HG02885 (cell line): ENCODE results near the gene GABRD.

ENCODE experiments used
- ATAC-seq: cut with Tn5 transposase; IDR thresholded peaks from one replicate; pipeline ENCODE4 v1.9.1; 2021; ENCODE audit warnings: mild to moderate bottlenecking; ENCODE audit not compliant: unreplicated experiment, poor library complexity

The GABRD gene

DNA sequence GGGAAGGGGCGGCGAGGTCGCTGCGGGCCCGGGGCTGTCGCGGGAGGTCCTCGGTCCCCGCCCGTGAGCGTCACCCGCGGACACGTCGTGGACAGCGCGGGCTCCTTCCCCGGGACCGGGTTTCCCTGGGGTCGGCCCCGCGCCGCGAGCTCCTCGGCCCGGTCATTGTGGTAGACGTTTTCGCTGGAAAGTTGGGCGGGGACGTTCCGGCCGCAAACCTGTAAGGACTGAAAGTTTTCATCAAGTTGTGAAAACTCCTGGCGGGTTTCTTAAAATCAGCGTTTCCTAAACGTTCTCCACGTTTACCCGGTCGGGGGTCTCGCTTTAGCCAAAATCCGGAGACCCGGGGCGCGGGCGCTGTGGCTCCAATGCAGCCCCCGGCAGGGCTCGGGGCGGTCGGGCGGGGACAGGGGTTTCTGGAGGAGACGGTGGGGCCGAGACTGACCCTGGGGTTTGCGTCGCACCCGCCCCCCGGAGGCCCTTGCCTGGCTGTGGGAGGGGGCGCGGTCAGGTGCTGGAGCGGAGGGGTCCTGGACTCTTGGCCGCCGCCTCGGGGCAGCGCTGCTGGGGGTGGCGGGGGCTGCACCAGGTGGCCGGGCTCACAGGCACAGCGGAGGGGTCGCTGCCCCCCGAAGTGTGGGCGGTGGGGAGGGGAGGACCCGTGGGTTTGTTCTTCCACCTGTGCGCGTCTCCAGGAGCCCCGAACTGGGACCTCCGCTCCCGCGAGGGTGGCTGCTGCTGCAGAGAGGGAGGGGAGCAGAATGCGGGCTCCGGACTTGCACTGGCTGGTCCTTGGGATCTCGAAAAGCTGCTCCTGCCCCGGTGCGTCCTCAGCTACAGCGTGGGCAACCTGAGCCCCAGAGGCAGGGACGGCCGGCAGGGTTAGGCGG lies 31.9 kb downstream of the GABRD start:
- no peak for ATAC-seq

DNA sequence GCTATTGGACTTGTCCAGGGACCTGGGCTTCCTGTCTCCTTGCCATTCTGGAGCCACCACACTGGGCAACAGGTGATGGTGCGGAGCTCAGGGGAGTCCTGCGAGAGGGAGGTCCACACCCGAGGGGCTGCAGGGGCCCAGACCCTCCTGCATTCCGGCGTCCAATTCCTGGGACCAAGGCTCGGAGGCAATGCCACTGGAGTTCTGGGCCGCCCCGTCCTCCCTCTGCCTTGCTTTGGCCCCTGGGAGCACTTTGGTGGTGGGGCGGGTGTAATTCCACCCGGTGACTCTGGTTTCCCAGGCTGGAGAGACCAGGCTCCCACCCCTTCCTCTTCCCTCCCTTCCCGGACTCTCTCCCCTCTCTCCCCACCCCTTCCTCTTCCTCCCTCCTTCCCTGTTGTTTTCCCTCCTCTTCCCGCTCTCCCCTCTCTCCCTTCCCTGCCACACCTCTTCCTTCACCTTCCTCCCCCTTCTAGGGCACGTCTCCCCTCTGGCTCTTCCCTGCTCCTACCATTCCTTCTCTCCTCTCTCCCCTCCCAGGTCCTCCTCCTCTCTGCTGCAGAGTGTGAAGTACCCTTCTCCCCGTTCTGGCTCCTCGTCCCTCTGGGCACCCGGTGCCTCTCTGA lies 33.0 kb downstream of the GABRD start:
- ATAC-seq, result no peak

DNA sequence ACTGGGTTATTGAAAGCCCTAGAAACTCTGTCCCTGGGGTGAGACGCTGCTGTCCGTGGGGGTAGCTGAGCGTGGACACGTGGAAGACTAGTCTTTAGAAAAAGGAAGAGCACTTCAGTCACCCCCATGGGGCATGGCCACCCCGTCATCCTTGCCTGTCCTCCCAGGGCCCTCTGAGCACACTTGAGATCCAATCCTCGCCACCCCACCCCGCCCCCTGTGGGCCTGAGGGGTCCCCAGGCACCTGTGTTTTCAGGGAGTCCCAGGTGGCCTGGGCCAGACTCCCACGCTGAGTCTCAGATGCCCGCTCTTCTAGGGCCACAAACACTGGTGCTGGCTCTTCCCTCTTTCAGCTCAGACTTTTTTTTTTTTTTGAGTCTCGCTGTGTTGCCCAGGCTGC lies 33.6 kb downstream of the GABRD start:
- no peak for ATAC-seq

DNA sequence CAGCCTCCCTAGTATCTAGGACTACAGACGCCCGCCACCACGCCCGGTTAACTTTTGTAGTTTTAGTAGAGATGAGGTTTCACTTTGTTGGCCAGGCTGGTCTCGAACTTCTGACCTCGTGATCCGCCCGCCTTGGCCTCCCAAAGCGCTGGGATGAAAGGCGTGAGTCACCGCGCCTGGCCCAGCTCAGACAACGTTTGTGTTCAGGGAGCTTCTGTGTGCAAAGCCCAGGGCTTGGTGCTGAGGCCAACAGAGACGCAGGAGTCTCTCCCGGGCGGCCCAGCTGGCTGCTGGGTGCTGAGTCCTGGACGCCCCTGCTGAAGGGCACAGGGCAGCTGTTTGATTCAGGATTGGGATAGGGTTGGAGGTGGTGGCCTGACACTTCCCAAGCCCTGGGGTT lies 34.1 kb downstream of the GABRD start:
- no peak for ATAC-seq

DNA sequence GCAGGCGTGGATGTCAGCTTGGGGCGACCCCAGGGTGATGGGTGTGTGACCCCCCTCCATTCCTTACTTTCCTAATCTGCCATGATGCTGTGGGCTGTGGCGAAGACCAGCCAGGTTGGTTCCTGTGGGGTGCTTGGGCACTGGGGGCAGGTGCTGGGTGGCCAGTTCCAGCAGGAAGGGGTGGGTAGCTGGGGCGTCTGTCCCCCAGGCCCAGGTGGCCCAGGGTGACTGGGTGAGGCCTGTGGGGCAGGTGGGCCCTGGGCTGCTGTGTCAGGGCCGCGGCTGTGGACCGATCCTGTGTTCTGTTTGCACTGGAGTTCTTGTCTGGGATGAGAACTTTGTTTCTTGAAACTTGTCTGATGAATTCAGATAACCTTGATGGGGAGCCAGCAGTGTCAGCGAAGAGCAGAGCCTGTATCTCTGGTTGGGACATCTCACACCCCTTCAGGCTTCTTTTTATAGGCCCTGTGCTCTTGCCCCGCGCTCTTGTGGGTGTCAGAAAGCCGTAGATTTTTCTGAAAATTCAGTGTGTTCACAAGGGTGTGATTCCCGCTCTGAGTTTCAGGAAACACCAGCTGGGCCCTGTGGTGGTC lies 34.7 kb downstream of the GABRD start:
- ATAC-seq, result no peak

DNA sequence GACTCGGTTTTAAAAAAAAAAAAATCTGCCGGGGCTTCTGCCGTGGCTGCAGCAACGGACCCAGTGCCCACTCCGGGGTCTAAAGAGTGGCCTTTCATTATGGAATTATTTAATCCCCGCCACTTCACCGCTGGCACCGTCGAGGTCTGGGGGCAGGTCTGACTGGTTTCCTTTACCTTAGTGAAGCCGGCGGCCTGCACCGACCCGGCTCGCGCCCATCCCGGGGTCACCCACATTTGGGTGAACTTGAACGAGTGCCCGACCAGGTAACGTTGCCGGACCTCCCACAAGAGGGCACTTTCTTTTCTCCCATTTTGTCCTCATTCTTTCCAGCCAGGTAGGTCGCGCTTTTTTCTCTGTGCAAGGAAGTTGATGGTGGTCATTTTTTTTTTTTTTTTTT lies 35.4 kb downstream of the GABRD start:
- ATAC-seq, result no peak

DNA sequence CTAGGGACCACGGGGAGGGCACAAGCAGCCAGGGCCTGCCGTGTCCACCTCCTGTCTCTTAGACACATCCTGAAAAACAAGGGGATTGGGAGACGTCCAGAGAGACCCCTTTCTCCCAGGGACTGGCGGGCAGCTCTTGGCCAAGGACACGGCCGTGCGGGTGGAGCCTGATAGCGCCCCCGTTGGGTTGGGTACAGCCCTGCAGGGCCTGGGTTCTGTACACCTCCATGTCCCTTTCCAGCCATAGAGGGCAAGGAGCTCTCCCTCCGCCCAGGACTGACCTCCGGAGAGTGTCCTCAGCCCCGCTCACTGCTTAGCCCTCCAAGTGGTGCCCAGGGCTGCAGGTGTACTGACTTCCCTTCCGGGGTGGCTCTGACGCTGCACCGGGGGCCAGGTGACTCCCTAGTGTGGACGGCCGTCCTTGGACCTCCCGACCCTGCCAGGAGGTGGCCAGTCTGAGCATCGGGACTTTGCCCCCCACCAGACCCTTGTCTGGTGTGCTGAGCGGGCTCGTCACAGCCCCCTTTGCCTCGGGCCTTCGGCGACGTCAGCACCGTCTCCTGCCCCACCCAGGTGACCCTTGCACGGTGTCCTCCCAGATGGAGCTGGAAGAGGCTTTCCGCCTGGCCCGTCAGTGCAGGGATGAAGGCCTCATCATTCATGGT lies 36.9 kb downstream of the GABRD start:
- no peak for ATAC-seq

DNA sequence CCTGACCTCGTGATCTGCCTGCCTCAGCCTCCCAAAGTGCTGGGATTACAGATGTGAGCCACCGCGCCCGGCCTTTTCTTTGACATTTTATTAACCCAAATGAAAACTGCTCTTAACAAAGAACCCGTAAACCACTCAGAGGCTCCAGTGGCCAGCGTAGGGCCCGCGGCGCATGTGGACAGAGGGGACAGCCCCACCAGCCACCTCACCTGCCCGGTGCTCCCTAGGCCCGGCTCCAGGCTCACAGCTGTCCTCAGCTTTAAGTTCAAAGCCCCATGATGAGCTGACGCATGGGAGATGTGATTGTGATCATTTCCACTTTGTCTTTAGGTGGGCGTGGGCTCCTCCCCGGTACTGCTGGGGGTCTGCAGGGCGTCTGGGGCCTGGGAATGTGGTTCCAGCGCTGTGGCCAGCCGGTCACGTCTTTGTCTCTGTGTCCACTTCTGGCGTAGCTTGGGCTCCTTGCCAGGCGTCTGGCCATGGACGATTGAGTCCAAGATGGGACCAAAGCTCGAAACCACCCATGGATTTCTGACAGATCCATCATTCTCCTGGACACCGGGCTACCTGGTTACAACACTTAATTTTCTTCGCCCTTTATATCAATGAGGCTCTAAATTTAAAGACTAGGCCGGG lies 37.9 kb downstream of the GABRD start:
- no peak for ATAC-seq

DNA sequence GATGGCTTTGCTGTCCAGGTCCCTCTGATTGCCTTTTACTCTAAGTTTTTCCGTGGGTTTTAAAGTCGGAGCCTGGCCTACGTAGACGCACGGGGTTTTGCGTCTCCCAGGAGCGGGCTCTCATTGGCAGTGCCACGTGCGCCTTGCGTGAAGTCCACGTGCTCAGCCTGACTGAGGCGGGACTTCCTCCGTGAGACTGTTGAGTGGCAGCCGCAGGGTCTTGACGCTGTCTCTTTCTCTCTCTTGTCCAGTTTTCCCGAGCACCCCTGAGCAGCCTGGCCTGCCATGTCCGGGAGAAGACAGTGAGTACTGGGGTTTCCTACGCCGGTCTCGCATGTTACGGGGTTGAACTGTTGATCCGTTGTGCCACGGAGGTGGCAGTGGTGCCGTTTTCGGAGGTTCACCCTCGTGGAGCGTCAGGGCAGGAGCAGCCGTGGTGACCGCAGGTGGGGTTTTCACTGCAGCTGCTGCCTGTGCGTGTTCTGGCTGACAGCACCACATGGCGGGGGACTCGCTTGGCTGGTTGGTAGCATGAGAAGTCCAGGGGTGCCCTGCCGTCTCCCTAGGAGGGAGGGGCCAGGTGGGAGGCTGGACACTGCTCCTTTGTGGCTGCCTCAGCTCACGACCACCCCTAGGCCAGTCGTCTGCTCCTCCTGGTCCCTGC lies 40.3 kb downstream of the GABRD start:
- no peak for ATAC-seq

DNA sequence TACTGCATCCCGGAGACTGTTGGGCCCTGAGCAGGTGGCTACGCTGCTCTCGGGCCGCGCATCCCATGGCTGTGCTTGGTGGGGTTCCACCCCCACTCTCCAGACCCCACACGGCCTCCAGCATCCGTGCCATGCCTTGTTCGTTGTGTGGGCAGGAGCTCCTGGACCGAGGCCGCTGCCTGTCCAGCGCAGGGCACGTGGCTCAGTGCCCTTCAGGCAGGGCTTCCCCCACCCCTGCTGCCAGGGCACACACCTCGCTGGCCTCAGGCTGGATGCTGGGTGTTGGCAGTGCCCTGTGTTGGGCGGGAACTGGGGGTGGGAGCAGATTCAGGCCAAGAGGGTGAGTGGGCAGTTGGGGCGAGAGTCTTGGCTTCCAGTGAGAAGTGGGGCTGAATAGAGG lies 40.9 kb downstream of the GABRD start:
- ATAC-seq, result no peak

DNA sequence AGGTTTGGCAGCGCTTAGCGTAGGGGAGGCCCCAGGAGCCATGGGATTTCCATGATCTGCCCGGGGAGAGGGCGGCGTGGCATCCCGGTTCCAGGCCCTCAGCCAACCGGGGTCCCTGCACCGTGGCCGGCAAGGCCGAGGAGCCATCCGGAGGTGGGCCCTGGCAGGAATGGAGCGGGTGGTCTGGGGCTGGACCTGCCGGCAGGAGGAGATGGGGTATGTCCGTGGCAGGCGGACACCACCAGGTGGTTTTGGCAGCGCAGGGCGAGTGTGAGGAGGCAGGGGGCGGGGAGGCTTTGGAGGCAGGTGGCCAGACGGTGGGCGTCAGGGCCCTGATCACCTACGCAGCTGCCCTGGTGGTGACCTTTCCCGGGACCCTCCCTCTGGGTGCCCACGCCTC lies 41.4 kb downstream of the GABRD start:
- no peak for ATAC-seq

DNA sequence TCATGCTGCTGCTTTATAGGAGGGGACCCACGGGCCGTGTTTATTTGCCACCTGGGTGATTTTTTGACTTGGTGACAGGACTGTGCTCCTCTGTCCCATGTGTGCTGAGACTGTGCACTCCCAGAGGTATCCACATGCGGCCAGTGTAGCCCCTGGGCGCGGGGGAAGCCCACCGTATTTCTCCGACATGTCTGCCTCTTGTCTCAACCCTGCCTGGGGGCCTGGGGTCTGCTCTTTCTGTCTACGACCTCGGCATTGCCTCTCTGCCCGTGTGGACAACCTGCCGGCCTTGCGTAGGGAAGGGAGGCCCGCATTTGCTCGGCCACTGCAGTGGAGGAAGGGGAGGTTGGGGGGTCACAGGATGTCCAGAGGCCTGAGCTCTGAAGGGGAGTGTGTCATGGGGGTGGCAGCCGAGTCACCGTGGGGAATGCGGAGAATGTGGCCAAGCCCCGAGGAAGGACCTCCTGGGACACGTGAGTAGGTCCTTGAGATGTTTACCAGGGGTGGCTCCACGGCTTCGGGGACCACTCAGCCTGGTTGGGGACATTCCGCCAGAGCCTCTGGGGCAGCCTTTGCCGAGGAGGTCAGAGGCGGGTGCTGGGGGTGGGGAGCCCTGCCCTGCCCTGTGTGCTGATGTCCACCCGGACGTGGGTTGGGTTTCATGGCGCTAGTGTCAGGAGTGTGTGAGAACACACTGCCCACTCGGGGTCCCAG lies 42.1 kb downstream of the GABRD start:
- no peak for ATAC-seq

DNA sequence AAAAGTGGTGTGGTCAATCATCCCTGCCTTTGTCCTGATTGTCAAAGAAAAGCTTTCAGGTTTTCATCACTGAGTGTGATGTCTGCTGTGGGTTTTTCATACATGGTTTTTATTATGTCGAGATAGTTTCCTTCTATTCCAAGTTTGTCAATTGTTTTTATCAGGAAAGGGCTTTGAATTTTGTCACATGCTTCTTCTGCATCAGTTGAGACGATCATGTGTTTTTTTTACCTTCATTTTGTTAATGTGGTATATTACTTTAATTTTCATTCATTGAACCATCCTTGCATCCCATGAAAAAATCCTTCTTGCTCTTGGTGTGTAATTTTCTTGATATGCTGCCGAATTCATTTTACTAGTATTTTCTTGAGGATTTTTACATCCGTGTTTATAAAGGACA lies 46.6 kb downstream of the GABRD start:
- ATAC-seq, result no peak

DNA sequence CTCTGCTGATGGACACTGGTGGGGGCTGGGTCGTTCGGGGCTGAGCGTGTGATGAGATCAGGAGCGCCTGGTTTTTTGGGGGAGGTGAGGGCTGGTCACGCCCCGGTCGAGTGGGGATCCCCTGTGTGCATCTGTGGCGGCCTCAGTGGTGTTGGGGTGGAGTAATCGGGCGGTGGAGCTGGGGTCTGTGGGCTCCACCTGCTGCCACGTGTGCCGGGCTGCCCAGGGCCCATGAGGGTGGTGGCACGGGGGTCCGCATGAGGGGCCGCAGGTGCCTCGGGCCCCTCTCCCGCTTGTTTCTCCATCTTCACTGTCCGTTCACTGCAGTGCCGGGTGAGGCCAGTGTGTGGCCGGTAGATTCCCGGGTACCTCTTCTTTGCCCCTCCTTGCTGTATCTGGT lies 48.2 kb downstream of the GABRD start:
- no peak for ATAC-seq

DNA sequence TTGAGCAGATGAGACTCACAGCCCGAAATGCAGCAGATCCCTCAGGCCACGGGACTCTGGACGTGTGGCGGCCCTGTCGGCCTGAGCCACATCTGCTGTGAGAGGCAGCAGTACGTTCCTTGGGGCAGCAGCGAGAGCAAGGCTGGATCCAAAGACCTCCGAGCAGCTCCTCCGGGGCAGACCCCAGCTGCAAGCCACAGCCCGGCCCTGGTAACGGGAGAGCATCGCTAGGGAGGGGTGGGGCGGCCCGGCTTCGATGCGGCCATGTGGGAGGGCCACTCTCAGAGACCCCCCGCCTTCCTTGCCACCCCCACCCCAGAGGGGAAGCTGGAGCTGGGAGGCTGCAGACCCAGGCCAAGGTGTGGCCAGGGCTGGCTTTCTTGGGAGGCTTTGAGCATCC lies 48.8 kb downstream of the GABRD start:
- ATAC-seq, result no peak

DNA sequence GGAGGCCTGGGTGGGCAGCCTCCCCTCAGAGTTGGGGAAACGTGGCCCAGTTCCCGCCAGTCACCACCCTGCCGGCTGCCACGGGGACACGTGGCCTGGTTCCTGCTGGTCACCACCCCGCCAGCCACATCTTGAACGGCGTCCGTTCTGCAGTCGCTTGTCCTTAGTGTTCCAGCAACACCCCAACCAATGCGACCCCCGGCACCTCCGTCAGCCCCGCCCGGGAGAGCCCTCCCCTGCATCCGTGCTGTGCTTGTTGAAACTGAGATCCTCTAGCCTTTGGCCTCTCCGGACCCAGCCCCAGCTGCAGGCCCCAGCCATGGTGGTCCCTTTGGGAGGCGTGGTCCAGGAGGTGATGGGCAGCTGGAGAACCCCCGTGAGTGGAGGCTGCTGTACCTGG lies 49.8 kb downstream of the GABRD start:
- ATAC-seq, result no peak

DNA sequence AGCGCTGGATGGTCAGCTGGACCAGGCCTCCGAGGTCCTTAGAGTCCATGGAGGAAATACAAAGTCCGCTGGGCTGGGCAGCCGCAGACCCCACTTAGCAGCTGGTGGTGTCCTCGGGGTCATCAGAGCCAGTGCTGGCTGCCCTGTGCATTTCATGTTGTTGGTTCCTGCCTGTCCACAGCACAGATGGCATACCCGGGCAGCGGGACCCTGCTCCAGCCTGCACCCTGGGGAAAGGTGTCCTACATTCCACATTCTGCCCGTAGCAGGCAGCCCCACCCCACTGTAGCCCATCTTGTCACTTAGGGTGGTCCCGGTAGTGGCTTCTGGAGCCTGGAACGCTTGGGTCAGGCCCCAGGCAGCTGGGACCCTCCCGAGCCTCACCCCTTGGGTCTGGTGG lies 50.9 kb downstream of the GABRD start:
- ATAC-seq, result no peak

DNA sequence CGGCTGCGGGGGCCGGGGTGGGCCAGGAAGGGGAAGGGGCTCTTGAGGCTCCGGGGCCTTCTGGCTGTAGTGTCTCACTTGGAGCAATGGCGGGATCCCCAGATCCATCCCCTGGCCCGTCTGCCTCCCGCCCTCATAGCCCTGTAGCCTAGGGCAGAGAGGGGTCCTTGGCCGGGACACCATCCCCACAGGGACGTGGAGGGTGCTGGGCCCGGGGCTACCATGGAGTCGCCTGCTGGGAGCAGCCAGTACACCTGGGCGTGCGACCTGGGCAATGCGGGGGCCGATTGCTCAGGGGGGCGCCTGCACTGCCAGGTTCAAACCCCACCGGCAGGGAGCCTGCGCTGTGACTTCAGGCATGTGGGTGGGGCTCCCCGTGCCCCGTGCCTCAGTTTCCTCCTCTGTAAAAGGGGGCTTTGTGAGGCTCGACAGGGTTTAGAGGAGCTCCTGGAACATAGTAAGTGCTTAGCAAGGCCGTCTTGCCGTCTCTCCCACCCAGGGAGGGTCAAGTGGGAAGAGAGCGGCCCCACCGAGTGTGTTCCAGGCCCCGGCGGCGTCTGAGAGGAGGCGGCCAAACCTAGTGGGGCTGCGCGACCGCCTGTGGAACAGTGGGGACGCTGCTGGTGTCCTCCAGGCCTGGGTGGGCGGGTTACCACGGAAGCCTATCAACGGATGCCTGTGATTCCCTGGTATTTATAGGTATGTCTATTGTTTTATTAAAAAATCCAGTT lies 51.8 kb downstream of the GABRD start:
- ATAC-seq, result no peak
